GM19395 (cell line): ENCODE data around the gene GNG7.
"Not testable (repeated sequence)": the region's sequence is repeated elsewhere in the genome, so short reads cannot be mapped to it uniquely, and the experiment has no call there.

ENCODE experiments used
- ATAC-seq: cut with Tn5 transposase; IDR thresholded peaks from one replicate; pipeline ENCODE4 v1.9.1; 2021; ENCODE audit warnings: mild to moderate bottlenecking, moderate library complexity; ENCODE audit not compliant: unreplicated experiment

Gene GNG7

GRCh38 chr19:2646866-2647535 is 55.5 kb downstream of the GNG7 start:
- no peak for ATAC-seq

- ATAC-seq, result no peak
Measured at GRCh38 chr19:2645826-2646225, 56.7 kb downstream of the GNG7 start.

- ATAC-seq, result not testable (repeated sequence)
Measured at GRCh38 chr19:2643123-2643737, 59.3 kb downstream of the GNG7 start.

GRCh38 chr19:2641332-2641698 is 61.2 kb downstream of the GNG7 start:
- ATAC-seq, result no peak

- ATAC-seq, result no peak
Measured at GRCh38 chr19:2640563-2641331, 61.7 kb downstream of the GNG7 start.

GRCh38 chr19:2639999-2640398 is 62.5 kb downstream of the GNG7 start:
- no peak for ATAC-seq

- no peak for ATAC-seq
Measured at GRCh38 chr19:2638417-2638940, 64.0 kb downstream of the GNG7 start.

GRCh38 chr19:2636897-2637683 is 65.4 kb downstream of the GNG7 start:
- ATAC-seq, result no peak

GRCh38 chr19:2636141-2636896 is 66.2 kb downstream of the GNG7 start:
- ATAC-seq, result no peak

- no peak for ATAC-seq
Measured at GRCh38 chr19:2634960-2635359, 67.5 kb downstream of the GNG7 start.

GRCh38 chr19:2634228-2634951 is 68.1 kb downstream of the GNG7 start:
- no peak for ATAC-seq

- ATAC-seq, result no peak
Measured at GRCh38 chr19:2633693-2634075, 68.8 kb downstream of the GNG7 start.

- no peak for ATAC-seq
Measured at GRCh38 chr19:2631213-2631821, 71.2 kb downstream of the GNG7 start.

GRCh38 chr19:2630352-2631001 is 72.0 kb downstream of the GNG7 start:
- no peak for ATAC-seq

- ATAC-seq, result no peak
Measured at GRCh38 chr19:2629491-2630351, 72.8 kb downstream of the GNG7 start.

- no peak for ATAC-seq
Measured at GRCh38 chr19:2628597-2628996, 73.9 kb downstream of the GNG7 start.

GRCh38 chr19:2627855-2628254 is 74.6 kb downstream of the GNG7 start:
- no peak for ATAC-seq

GRCh38 chr19:2627319-2627829 is 75.1 kb downstream of the GNG7 start:
- ATAC-seq, result no peak
